ENCODE results near the gene ZNF786. TPM values are rescaled to one million over a fixed set of nuclear protein-coding genes. Genes with fewer than 3 reads are reported as not detected.

Gene ZNF786
- total and polyA plus RNA-seq, 9 of the 15 experiments (the other 6 are each of a cell fraction or from before 2014, with no cell fraction given), result 0.31 to 5.4 (median 3.0) TPM

DNA sequence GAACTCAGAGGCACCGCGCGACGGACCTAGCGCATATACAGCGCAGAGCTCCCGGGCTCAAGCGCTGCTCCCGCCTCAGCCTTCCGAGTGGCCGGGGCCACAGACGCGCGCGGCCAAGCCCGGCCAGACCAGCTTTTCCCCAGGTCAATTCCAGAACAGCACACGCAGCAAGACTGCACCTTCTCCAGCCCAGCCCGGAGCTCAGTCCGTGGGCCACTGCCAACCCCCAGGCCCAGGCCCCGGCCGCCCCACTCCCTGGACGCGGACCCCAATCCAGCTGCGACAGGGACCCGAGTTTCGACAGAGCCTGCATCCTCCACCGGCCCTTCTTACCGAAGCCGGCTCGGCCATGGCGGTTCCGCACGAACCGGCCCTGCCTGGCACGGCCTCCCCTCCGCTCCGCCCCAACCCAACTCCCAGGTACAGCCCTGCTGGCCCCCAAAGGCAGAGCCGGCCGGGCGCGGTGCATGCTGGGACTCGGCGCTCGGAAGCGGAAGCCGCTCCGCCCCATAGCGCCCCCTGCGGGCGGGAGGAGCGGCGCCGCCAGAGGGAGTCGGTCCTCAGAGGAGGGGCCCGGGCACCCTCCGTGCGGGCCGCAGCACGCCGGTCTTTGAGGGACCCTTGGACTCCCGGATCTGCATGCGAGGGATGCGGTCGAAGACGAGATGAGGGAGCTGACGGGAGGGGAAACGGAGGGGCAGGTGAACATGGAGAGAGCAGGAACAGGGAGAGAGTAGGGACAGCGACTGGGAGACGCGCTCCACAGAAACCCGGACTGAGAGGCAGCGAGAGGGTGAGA, 35.5 kb upstream of the ZNF786 start, which contains the start of gene ZNF425 (continued):
- TF ChIP-seq, protein P1, sequence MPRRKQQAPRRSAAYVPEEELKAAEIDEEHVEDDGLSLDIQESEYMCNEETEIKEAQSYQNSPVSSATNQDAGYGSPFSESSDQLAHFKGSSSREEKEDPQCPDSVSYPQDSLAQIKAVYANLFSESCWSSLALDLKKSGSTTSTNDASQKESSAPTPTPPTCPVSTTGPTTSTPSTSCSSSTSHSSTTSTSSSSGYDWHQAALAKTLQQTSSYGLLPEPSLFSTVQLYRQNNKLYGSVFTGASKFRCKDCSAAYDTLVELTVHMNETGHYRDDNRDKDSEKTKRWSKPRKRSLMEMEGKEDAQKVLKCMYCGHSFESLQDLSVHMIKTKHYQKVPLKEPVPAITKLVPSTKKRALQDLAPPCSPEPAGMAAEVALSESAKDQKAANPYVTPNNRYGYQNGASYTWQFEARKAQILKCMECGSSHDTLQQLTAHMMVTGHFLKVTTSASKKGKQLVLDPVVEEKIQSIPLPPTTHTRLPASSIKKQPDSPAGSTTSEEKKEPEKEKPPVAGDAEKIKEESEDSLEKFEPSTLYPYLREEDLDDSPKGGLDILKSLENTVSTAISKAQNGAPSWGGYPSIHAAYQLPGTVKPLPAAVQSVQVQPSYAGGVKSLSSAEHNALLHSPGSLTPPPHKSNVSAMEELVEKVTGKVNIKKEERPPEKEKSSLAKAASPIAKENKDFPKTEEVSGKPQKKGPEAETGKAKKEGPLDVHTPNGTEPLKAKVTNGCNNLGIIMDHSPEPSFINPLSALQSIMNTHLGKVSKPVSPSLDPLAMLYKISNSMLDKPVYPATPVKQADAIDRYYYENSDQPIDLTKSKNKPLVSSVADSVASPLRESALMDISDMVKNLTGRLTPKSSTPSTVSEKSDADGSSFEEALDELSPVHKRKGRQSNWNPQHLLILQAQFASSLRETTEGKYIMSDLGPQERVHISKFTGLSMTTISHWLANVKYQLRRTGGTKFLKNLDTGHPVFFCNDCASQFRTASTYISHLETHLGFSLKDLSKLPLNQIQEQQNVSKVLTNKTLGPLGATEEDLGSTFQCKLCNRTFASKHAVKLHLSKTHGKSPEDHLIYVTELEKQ (CRISPR knock-in tag; IDR thresholded peaks at IDR 0.05), result 0 out of 2 replicates have a peak, but pooled peaks have one; percentile 1
- peak; percentile 63; the same call in 1 of the 2 replicates for TF ChIP-seq BHLHE40 (IDR thresholded peaks at IDR 0.05; ENCODE audit: low read length)
- peak; percentile 84; the same call in 1 of the 2 replicates for TF ChIP-seq KLF1 (tag; IDR thresholded peaks at IDR 0.05)
- peak; percentile 90 for TF ChIP-seq EP400 (IDR thresholded peaks at IDR 0.05)
- TF ChIP-seq STAT5A (IDR thresholded peaks at IDR 0.05; ENCODE audit: borderline replicate concordance, low read length), result peak; percentile 44; the same call in 1 of the 2 replicates
- 0 out of 2 replicates have a peak, but pooled peaks have one; percentile 51 for TF ChIP-seq ZNF75A (CRISPR knock-in tag; IDR thresholded peaks at IDR 0.05)
- peak; percentile 89; the same call in 1 of the 2 replicates for TF ChIP-seq ZFPM2 (CRISPR knock-in tag; IDR thresholded peaks at IDR 0.05)
- TF ChIP-seq ZNF121 (CRISPR knock-in tag; conservative IDR thresholded peaks at IDR 0.05), result no peak
- TF ChIP-seq JUNB (CRISPR knock-in tag; conservative IDR thresholded peaks at IDR 0.05), result peak; percentile 37
- 0 out of 2 replicates have a peak, but pooled peaks have one; percentile 26 for TF ChIP-seq CBX5 (IDR thresholded peaks at IDR 0.05; ENCODE audit: borderline replicate concordance, low read depth)
- TF ChIP-seq RBM39 (optimal IDR thresholded peaks at IDR 0.05; ENCODE audit: low read depth, low read length), result peak; percentile 91
- no peak for TF ChIP-seq ZNF507 (tag; conservative IDR thresholded peaks at IDR 0.05)
- TF ChIP-seq, protein P2, sequence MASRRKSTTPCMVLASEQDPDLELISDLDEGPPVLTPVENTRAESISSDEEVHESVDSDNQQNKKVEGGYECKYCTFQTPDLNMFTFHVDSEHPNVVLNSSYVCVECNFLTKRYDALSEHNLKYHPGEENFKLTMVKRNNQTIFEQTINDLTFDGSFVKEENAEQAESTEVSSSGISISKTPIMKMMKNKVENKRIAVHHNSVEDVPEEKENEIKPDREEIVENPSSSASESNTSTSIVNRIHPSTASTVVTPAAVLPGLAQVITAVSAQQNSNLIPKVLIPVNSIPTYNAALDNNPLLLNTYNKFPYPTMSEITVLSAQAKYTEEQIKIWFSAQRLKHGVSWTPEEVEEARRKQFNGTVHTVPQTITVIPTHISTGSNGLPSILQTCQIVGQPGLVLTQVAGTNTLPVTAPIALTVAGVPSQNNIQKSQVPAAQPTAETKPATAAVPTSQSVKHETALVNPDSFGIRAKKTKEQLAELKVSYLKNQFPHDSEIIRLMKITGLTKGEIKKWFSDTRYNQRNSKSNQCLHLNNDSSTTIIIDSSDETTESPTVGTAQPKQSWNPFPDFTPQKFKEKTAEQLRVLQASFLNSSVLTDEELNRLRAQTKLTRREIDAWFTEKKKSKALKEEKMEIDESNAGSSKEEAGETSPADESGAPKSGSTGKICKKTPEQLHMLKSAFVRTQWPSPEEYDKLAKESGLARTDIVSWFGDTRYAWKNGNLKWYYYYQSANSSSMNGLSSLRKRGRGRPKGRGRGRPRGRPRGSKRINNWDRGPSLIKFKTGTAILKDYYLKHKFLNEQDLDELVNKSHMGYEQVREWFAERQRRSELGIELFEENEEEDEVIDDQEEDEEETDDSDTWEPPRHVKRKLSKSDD (conservative IDR thresholded peaks at IDR 0.05; ENCODE audit: low read length), result peak; percentile 91; the same call in 1 of the 2 replicates
- TF ChIP-seq FOXK2 (conservative IDR thresholded peaks at IDR 0.05 in 1 of 2, IDR thresholded peaks at IDR 0.05 in 1 of 2; ENCODE audit: low read depth in 2 of 2), result peak; percentile 47 to 62; a peak in 2 of 4 replicates
- peak; percentile 74 for TF ChIP-seq HNRNPLL (IDR thresholded peaks at IDR 0.05; ENCODE audit: low read depth, low read length, poor library complexity, severe bottlenecking)
- peak; percentile 18; the same call in 1 of the 2 replicates for TF ChIP-seq CBFA2T3 (IDR thresholded peaks at IDR 0.05)
- TF ChIP-seq, protein P3, sequence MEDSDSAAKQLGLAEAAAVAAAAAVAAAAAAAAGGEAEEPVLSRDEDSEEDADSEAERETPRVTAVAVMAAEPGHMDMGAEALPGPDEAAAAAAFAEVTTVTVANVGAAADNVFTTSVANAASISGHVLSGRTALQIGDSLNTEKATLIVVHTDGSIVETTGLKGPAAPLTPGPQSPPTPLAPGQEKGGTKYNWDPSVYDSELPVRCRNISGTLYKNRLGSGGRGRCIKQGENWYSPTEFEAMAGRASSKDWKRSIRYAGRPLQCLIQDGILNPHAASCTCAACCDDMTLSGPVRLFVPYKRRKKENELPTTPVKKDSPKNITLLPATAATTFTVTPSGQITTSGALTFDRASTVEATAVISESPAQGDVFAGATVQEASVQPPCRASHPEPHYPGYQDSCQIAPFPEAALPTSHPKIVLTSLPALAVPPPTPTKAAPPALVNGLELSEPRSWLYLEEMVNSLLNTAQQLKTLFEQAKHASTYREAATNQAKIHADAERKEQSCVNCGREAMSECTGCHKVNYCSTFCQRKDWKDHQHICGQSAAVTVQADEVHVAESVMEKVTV (CRISPR knock-in tag; IDR thresholded peaks at IDR 0.05), result peak; percentile 56
- TF ChIP-seq THRAP3 (IDR thresholded peaks at IDR 0.05; ENCODE audit: borderline replicate concordance), result no peak; the same call in 1 of the 2 replicates
- TF ChIP-seq NBN (IDR thresholded peaks at IDR 0.05; ENCODE audit: low read depth), result peak; percentile 54; the same call in 1 of the 2 replicates
- TF ChIP-seq KLF13 (tag; IDR thresholded peaks at IDR 0.05; ENCODE audit: borderline replicate concordance, low read depth), result 0 out of 2 replicates have a peak, but pooled peaks have one; percentile 9
